Activated T-helper 17 cell treated with anti-CD3 and anti-CD28 coated beads, Interleukin-2, amount 50 U/mL, for 72 hours (primary cell): ENCODE data around the gene KRTAP15-1. TPM values are rescaled to one million over a fixed set of nuclear protein-coding genes. Genes with fewer than 3 reads are reported as not detected.

Experiments
- ATAC-seq: fragments of 150-1000 bp; cut with Tn5 transposase; replicated peaks from 2 replicates; pipeline ENCODE4 v1.10.0; 2021; ENCODE audit warnings: mild to moderate bottlenecking, moderate library complexity
- H3K27ac Mint-ChIP-seq: one replicate; pipeline ENCODE4 v1.8.0; 2022; ENCODE audit warnings: mixed read lengths
- H3K27me3 Mint-ChIP-seq: one replicate; pipeline ENCODE4 v1.8.0; 2022; ENCODE audit warnings: mixed read lengths
- H3K36me3 Mint-ChIP-seq: one replicate; pipeline ENCODE4 v1.8.0; 2022; ENCODE audit warnings: low read depth, mild to moderate bottlenecking, mixed read lengths
- H3K4me1 Mint-ChIP-seq: one replicate; pipeline ENCODE4 v1.8.0; 2022; ENCODE audit warnings: mixed read lengths
- H3K4me3 Mint-ChIP-seq: one replicate; pipeline ENCODE4 v1.8.0; 2022; ENCODE audit warnings: mild to moderate bottlenecking, mixed read lengths
- H3K9me3 Mint-ChIP-seq: one replicate; pipeline ENCODE4 v1.8.0; 2022; ENCODE audit warnings: mixed read lengths
- total RNA-seq, 2 donors: library from RNA; stranded (reverse); gene quantifications; one replicate each; pipeline ENCODE4 v1.2.3, GENCODE V29; 2022

The KRTAP15-1 gene, protein sequence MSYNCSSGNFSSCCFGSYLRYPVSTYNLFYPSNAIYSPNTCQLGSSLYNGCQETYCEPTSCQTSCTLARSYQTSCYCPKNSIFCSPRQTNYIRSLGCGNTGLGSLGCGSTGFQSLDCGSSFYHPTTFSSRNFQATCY
- total RNA-seq = not detected

DNA sequence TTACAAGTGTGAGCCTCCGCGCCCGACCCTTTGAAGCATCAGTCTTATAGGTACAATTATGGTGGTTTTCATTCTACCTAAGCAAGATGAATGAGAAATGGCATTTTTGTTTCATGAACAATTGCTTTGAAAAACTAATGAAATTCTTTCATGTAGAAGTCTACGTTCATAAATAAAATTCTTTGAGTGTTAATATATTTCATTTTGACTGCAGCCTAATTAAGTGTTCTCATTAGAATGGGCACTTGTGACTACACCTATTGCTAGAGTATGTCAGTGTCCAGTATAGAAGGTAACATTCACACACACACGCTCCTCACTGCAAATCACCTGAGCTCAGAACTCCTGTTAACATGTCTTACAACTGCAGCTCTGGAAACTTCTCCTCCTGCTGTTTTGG is at the start of gene KRTAP15-1:
TSS of gene KRTAP15-1 (plus strand) at position 301 of the 400 bp plus-strand sequence. CDS start at position 354, 53 bp downstream.
- peaks cover 12% of the 10 kb centered on the region for H3K27me3 Mint-ChIP-seq
- H3K27ac Mint-ChIP-seq = no peak within 1 kb of the TSS
- H3K4me1 Mint-ChIP-seq = no peaks in the 10 kb centered on the region
- no peak for ATAC-seq
- peaks cover 5% of the 10 kb centered on the region for H3K9me3 Mint-ChIP-seq
- H3K4me3 Mint-ChIP-seq = no peak within 1 kb of the TSS
- H3K36me3 Mint-ChIP-seq = no peaks in the 10 kb centered on the region

DNA sequence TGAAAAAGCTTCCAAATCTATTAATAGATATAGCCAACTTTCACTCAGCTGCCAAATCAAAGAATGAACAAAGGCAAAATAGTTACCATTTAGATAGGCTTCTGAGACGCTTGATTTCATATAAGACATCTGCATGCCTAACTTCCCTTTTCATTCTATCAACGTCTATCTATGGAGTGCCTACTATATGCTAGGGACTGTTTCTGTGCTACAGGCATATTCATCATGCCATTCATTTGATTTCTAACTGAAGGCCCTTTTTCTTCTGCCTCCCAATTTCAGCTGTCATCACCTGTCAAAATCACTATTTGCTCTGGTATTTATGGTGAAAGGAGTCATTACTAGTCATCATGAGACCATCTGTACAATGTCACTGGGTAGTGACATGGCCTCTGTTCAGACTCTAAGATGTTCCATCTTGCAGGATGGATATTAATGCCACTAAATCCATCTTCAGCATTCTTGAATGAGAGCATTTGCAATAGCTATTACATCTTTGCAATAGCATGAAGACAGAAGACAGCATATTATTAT is 48.5 kb upstream of the KRTAP15-1 start:
- Mint-ChIP-seq H3K4me1 (no peaks in the 10 kb centered on the region), H3K27ac (no peak overlapping the region), H3K9me3 (no peaks in the 10 kb centered on the region), H3K27me3 (peaks cover 3% of the 10 kb centered on the region), H3K36me3 (no peaks in the 10 kb centered on the region), H3K4me3 (no peak overlapping the region)
- ATAC-seq = no peak

DNA sequence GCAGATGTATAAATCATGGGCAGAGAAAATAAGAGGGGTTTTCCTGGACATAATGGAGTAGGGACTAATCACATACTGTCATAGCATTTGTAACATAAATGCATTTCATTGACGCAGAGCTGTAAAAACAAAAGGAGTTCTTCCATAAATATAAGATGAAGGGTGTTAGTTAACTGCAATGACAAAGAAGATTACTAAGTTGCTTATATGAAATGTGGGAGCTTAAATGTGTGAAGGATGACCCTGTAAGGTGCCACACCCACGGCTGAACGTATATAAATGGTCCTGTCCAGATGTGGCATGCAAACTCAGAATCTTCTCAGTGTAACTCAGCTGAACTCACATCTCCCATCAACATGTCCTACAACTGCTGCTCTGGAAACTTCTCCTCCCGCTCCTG is 44.3 kb upstream of the KRTAP15-1 start, which contains the start of gene KRTAP13-1:
TSS of gene KRTAP13-1 (plus strand) at position 301 of the 400 bp plus-strand sequence. CDS start at position 357, 56 bp downstream.
- Mint-ChIP-seq H3K9me3 (no peaks in the 10 kb centered on the region), H3K27ac (no peak within 1 kb of the TSS), H3K36me3 (no peaks in the 10 kb centered on the region), H3K27me3 (peaks cover 11% of the 10 kb centered on the region), H3K4me1 (no peaks in the 10 kb centered on the region), H3K4me3 (no peak within 1 kb of the TSS)
- no peak for ATAC-seq

DNA sequence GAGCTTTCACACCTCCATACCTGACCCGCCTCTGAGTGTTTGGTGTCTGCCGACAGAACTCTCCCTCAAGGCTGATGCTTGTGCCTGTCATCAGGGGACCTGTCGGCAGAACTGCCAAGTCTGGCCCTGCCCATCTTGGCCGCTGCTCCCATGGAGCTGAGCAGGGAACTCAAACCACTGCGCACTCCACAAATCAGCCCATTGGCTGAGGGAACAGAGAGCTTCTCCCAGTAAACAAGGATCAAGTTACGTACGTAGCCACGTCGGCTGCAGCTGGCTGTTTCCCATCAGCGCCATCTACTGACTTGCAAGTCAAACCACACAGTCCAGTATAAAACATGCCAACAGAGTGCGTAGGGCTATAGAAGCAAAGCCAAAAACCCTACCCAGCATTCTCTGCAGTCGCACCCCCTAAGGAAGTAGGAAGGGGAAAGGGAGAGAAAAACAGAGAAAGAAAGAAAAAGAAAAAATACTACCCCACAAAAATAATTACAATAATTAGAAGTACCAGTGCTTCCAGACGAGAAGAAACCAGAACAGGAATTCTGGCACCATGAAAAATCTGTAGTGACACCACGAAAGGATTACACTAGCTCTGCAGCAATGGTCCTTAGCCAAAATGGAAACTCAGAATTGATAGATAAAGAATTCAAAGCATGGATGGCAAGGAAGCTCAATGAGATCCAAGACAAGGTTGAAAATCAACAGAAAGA is 31.1 kb upstream of the KRTAP15-1 start:
- Mint-ChIP-seq H3K27me3 (peaks cover 9% of the 10 kb centered on the region), H3K4me3 (no peak overlapping the region)
- ATAC-seq = peak; percentile 35

DNA sequence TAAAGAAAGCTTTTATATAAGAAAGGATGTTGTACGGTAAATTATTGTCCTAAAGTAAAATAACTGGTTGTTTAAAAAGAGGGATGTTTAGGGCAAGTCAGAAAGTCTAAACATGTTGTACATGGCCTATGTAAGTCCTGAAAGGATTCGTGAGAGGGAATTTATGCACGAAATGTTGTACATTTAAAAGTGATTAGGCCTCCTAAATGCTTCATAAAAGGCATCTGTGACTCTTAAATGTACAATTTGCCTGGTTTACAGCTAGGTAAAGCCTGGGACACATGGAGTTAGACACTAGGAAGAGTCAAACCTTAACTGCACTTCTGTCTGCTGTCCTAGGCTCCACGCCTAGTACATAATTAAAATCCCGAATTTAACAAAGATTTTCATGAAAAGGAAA is 24.1 kb upstream of the KRTAP15-1 start:
- H3K27ac Mint-ChIP-seq = no peak overlapping the region
- no peaks in the 10 kb centered on the region for H3K36me3 Mint-ChIP-seq
- no peak for ATAC-seq
- H3K27me3 Mint-ChIP-seq = no peaks in the 10 kb centered on the region
- H3K4me1 Mint-ChIP-seq = no peaks in the 10 kb centered on the region
- H3K4me3 Mint-ChIP-seq = no peak overlapping the region
- H3K9me3 Mint-ChIP-seq = no peaks in the 10 kb centered on the region

More for the DNA sequence above, 31.1 kb upstream of the KRTAP15-1 start:
- H3K4me1 Mint-ChIP-seq = no peaks in the 10 kb centered on the region
- no peaks in the 10 kb centered on the region for H3K36me3 Mint-ChIP-seq
- H3K9me3 Mint-ChIP-seq = peaks cover 9% of the 10 kb centered on the region
- no peak overlapping the region for H3K27ac Mint-ChIP-seq

DNA sequence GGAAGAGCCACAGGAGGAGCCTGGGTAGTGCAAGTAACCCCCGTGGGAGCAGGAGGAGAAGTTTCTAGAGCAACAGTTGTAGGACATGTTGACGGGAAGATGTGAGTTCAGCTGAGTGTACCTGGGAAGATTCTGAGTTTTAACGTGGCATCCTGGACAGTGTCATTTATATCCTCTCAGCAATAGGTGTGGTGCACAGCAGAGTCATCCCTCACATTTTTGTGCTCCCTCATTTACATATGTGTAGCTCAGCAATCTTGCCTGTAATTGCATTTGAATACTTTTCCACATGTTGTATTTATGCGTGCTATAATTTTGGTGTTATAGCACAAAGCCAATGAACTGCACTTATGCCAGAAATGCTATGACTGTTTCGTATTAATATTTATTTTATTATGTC is 14.2 kb upstream of the KRTAP15-1 start, which contains the start of gene KRTAP13-3:
TSS of gene KRTAP13-3 (minus strand) at position 101 of the 400 bp plus-strand sequence. CDS start at position 87, 14 bp downstream.
- Mint-ChIP-seq H3K4me1 (no peaks in the 10 kb centered on the region), H3K36me3 (no peaks in the 10 kb centered on the region), H3K27me3 (peaks cover 3% of the 10 kb centered on the region), H3K4me3 (no peak within 1 kb of the TSS), H3K9me3 (no peaks in the 10 kb centered on the region), H3K27ac (no peak within 1 kb of the TSS)
- no peak for ATAC-seq

DNA sequence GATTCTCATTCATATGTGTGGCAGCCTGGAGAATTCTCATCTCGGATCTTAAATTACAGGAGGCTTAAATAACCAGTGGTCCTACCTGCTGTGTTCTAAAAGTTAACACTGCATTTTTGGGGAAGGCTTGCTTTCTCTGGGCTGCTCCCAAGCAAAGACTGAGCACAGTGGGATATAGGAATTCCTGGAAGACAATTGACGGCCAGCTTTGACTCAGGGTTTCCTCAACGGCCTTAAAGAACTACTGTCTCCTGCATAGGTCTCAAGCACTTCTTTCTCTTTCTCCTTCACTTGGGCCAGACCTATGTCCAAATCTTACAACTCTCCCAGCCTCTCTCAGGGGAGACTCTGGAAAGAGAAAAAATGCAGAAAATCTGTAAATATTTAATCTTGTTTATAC is 13.3 kb upstream of the KRTAP15-1 start:
- Mint-ChIP-seq H3K4me1 (no peaks in the 10 kb centered on the region), H3K27me3 (peaks cover 7% of the 10 kb centered on the region), H3K9me3 (no peaks in the 10 kb centered on the region), H3K4me3 (no peak overlapping the region), H3K36me3 (no peaks in the 10 kb centered on the region), H3K27ac (no peak overlapping the region)
- ATAC-seq = no peak

DNA sequence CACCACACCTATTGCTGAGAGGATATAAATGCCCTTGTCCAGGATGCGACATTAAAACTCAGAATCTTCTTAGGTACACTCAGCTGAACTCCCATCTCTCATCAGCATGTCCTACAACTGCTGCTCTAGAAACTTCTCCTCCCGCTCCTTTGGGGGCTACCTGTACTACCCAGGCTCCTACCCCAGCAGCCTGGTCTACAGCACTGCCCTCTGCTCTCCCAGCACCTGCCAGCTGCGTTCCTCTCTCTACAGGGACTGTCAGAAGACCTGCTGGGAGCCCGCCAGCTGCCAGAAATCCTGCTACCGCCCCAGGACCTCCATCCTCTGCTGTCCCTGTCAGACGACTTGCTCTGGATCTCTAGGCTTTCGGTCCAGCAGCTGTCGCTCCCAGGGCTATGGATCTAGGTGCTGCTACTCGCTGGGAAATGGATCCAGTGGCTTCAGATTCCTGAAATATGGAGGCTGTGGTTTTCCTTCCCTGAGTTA is 9.9 kb upstream of the KRTAP15-1 start, which contains the start of gene KRTAP13-4:
TSS of gene KRTAP13-4 (plus strand) at position 51 of the 486 bp plus-strand sequence. CDS start at position 107, 56 bp downstream.
- H3K36me3 Mint-ChIP-seq = no peaks in the 10 kb centered on the region
- ATAC-seq = no peak
- no peak within 1 kb of the TSS for H3K27ac Mint-ChIP-seq
- peaks cover 13% of the 10 kb centered on the region for H3K27me3 Mint-ChIP-seq
- H3K4me3 Mint-ChIP-seq = no peak within 1 kb of the TSS
- H3K9me3 Mint-ChIP-seq = no peaks in the 10 kb centered on the region
- no peaks in the 10 kb centered on the region for H3K4me1 Mint-ChIP-seq

DNA sequence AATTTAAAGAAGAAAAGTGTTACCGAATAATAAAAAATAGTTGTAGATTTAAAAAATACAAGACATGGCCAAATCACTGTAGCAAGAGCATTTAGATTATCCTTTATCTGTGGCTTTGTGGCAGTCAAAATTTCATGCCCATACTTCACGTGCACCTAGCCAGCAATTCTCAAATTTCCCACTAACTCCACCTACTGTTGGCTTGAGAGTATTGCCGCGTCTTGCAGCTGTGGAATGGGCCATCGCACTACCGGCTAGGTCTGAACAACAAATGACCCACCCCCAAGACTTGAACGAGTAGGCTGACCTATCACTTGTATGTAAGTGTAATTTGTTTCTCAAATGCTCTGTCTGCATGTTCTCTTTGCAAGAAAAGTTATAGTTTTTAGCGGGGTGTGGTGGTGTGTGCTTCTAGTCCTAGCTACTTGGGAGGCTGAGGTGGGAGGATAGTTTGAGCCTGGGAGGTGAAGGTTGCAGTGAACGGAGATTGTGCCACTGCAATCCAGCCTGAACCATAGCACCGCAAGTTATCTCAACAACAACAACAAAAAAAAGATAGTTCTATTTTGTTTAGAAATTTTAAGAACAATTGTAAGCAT is 5.9 kb upstream of the KRTAP15-1 start:
- H3K4me3 Mint-ChIP-seq = no peak overlapping the region
- no peaks in the 10 kb centered on the region for H3K9me3 Mint-ChIP-seq
- peaks cover 17% of the 10 kb centered on the region for H3K27me3 Mint-ChIP-seq
- no peaks in the 10 kb centered on the region for H3K4me1 Mint-ChIP-seq
- no peak overlapping the region for H3K27ac Mint-ChIP-seq
- peak; percentile 47 for ATAC-seq
- H3K36me3 Mint-ChIP-seq = no peaks in the 10 kb centered on the region

DNA sequence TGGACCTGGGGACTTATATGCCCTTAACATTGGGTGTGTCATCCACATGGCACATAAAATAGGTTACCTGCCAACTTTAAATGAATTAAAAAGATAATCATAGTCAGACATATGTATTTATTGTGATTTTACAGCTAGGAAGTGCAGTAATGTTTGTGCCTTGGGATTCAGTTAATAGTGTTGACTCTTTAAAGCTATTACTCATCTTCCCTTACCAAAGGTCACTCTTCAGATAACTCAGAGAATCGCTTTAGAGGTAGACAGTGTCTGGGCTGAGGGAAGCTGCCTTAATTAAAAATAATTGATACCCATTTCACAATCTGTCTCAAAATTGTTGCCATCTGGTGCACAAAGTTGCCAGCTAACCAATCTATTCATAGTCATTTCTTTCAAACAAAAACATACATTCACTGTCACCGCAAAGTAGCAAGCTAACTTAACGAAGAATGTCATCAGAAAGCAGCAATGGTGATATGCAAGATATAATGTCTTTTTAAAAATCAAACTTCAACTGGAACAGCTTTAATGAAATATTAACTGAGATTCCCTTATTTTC is 3.0 kb upstream of the KRTAP15-1 start:
- Mint-ChIP-seq H3K36me3 (no peaks in the 10 kb centered on the region), H3K4me1 (no peaks in the 10 kb centered on the region), H3K27me3 (peaks cover 15% of the 10 kb centered on the region), H3K4me3 (no peak overlapping the region), H3K27ac (no peak overlapping the region), H3K9me3 (peaks cover 5% of the 10 kb centered on the region)
- ATAC-seq = no peak

DNA sequence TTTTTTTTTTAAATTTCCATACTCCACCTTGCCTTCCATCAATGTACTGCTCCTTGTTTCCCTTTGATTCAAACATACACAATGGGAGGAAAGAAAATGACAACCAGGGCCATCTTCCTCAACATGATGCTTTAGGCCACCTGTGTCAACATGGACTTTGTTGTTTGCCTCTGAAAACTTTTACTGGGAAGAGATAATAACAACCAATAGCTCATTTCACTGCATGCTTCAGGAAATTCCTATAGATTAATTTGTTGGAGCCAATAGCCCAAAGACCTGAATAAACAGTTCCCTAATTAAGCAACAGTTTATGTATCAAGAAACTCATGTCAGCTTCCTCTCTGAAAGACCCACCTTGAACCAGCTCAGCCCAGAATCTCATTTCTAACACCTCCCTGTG is 3.2 kb downstream of the KRTAP15-1 start:
- Mint-ChIP-seq H3K9me3 (peaks cover 5% of the 10 kb centered on the region), H3K4me1 (no peaks in the 10 kb centered on the region), H3K27ac (no peak overlapping the region), H3K4me3 (no peak overlapping the region), H3K27me3 (peaks cover 5% of the 10 kb centered on the region), H3K36me3 (no peaks in the 10 kb centered on the region)
- ATAC-seq = no peak

DNA sequence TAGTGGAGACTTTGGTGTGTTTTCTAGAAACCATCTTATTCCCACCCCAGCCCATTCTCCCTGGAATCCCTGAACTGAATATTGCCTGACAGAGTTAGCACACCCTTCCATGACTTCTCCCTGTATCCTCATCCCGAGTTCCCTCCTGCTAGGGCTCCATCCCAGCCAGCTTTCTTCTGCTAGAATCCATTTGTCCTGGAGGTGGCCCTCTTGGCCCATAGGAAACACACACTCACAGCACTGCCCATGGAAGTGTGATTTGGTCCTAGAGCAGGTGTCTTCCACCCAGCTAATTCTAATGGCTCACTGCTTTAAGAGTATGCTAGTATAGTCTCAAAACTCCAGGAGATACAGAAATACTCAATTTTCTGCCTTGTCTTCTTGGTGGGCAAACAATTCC is 4.1 kb downstream of the KRTAP15-1 start:
- peaks cover 5% of the 10 kb centered on the region for H3K27me3 Mint-ChIP-seq
- ATAC-seq = no peak
- no peaks in the 10 kb centered on the region for H3K4me1 Mint-ChIP-seq
- H3K4me3 Mint-ChIP-seq = no peak overlapping the region
- H3K36me3 Mint-ChIP-seq = no peaks in the 10 kb centered on the region
- H3K9me3 Mint-ChIP-seq = peaks cover 5% of the 10 kb centered on the region
- no peak overlapping the region for H3K27ac Mint-ChIP-seq

DNA sequence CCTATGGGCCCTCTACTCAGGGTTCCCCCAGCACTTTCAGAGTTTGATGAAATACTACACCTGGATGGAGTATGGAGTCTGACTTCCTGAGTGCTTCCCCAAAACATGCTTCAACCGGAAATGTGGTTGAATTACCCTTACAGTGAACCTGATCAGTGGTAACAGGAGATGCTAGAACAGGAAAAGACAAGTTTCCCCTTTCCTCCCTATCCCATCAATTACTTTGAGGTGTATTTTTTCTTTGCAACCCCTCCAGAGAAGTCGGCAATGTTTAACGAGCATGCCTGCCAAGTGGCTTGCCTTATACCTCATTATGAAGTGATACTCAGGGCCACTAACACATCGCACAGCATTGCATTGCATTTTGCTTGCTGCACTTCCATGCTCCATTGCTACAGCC is 7.0 kb downstream of the KRTAP15-1 start:
- ATAC-seq = no peak
- no peaks in the 10 kb centered on the region for H3K9me3 Mint-ChIP-seq
- no peaks in the 10 kb centered on the region for H3K36me3 Mint-ChIP-seq
- H3K4me1 Mint-ChIP-seq = no peaks in the 10 kb centered on the region
- no peak overlapping the region for H3K4me3 Mint-ChIP-seq
- H3K27me3 Mint-ChIP-seq = peaks cover 5% of the 10 kb centered on the region
- no peak overlapping the region for H3K27ac Mint-ChIP-seq

DNA sequence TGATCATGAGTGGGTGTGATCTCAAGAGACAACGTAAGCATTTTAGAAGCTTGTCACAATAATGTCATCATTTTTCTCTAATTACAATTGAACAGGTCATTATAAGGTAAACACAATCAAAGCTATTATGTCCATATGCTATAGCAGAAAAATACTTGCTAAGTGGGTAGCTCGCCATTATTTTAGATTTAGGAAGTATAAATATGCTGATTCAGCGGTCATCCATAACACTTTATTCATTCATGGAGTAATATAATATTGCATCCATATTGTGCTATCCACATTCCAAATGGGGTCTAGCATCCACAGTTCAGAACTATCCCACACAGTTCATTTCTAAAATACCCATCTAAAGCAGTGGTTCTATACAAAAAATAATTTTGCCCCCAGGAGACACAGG is 8.4 kb downstream of the KRTAP15-1 start:
- Mint-ChIP-seq H3K27me3 (peaks cover 5% of the 10 kb centered on the region), H3K4me1 (no peaks in the 10 kb centered on the region), H3K9me3 (no peaks in the 10 kb centered on the region), H3K27ac (no peak overlapping the region), H3K36me3 (no peaks in the 10 kb centered on the region), H3K4me3 (no peak overlapping the region)
- no peak for ATAC-seq
